ENCODE measurements around the gene PKM.
"Not testable (repeated sequence)": the region's sequence is repeated elsewhere in the genome, so short reads cannot be mapped to it uniquely, and the experiment has no call there.

Gene PKM

DNA sequence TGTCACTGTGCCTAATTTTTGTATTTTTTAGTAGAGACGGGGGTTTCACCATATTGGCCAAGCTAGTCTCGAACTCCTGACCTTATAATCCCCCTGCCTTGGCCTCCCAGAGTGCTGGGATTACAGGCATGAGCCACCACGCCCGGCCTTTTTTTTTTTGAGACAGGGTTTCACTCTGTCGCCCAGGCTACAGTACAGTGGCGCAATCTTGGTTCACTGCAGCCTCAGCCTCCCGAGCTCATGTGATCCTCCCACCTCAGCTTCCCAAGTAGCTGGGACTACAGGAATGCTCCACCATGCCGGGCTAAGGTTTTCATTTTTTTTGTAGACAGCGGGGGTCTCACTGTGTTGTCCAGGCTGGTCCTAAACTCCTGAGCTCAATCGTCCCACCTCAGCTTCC lies 59.0 kb downstream of the PKM start:
- H3K36me3 ChIP-seq (ENCODE audit: control insufficient read depth, insufficient read depth, low read length); H3K27ac ChIP-seq (ENCODE audit: insufficient read depth, low read length, poor library complexity, severe bottlenecking); H3K4me1 ChIP-seq (ENCODE audit: control insufficient read depth, insufficient read depth, low read length, poor library complexity, severe bottlenecking); H3K9me3 ChIP-seq (ENCODE audit: control insufficient read depth, low read length); H3K27me3 ChIP-seq (replicated peaks; ENCODE audit: control insufficient read depth, insufficient read depth, low read length, poor library complexity, severe bottlenecking); H3K4me3 ChIP-seq (ENCODE audit: insufficient read depth, low read depth, low read length, poor library complexity, severe bottlenecking); DNase-seq: not testable (repeated sequence)

DNA sequence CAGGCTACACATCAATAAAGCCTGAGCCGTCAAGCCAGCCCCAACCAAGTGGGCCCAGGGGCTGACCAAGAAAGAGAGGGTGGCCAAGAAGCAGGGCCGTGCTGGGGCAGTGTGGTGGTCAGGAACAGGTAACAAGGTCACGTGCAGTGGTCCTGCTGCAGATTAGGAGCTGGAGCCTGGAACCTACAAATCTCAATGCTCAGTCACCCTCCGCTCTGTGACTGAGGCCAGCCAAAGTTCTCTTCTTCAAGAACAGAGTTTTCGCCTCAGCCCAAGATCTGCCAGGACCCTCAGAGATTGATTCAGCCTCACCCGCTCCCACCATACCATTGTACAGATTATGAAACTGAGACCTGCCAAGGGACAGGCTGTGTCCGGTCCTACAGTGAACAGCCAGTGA lies 60.3 kb downstream of the PKM start:
- H3K27ac ChIP-seq (ENCODE audit: insufficient read depth, low read length, poor library complexity, severe bottlenecking): no peak overlapping the region
- H3K4me3 ChIP-seq (ENCODE audit: insufficient read depth, low read depth, low read length, poor library complexity, severe bottlenecking): no peak overlapping the region
- H3K36me3 ChIP-seq (ENCODE audit: control insufficient read depth, insufficient read depth, low read length): no peaks in the 10 kb centered on the region
- H3K4me1 ChIP-seq (ENCODE audit: control insufficient read depth, insufficient read depth, low read length, poor library complexity, severe bottlenecking): peaks cover 5% of the 10 kb centered on the region
- DNase-seq: no peak
- no peaks in the 10 kb centered on the region for H3K9me3 ChIP-seq (ENCODE audit: control insufficient read depth, low read length)
- H3K27me3 ChIP-seq (replicated peaks; ENCODE audit: control insufficient read depth, insufficient read depth, low read length, poor library complexity, severe bottlenecking): no peaks in the 10 kb centered on the region

DNA sequence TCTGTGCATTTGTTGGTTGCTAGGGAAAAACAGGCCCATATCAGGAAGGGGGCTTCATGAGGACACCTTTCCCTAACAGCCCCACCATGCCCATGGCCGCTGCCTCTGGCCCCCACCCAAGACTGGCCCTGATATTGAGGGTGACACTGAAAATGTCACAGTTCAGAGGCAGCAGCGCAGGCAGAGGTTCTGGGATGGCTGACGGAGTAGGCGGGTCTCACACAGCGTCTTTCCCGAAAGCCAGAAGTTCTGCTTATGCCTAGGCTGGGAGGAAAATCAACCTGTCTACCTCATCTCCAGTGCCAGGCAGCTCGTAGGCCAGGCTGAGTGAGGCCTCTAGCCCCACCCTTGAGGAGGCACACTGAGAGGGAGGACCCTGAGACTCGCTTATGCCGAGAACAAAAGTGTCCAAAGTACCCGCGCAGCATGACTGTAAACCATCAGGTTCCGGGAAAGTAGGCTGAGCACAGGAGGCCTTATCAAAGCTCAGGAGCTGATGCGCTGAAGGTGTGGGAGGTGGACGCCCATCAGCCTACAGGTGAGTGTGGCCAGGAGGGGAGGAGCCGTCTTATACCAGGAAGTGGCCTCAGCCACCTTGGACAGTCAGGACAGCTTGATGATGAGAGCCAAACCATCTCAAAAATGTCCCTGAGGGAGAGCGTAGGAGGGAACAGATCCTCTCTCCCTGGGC lies 60.9 kb downstream of the PKM start:
- H3K4me3 ChIP-seq (ENCODE audit: insufficient read depth, low read depth, low read length, poor library complexity, severe bottlenecking): no peak overlapping the region
- no peaks in the 10 kb centered on the region for H3K36me3 ChIP-seq (ENCODE audit: control insufficient read depth, insufficient read depth, low read length)
- H3K27ac ChIP-seq (ENCODE audit: insufficient read depth, low read length, poor library complexity, severe bottlenecking): no peak overlapping the region
- H3K4me1 ChIP-seq (ENCODE audit: control insufficient read depth, insufficient read depth, low read length, poor library complexity, severe bottlenecking): peaks cover 5% of the 10 kb centered on the region
- no peak for DNase-seq
- no peaks in the 10 kb centered on the region for H3K9me3 ChIP-seq (ENCODE audit: control insufficient read depth, low read length)
- no peaks in the 10 kb centered on the region for H3K27me3 ChIP-seq (replicated peaks; ENCODE audit: control insufficient read depth, insufficient read depth, low read length, poor library complexity, severe bottlenecking)

DNA sequence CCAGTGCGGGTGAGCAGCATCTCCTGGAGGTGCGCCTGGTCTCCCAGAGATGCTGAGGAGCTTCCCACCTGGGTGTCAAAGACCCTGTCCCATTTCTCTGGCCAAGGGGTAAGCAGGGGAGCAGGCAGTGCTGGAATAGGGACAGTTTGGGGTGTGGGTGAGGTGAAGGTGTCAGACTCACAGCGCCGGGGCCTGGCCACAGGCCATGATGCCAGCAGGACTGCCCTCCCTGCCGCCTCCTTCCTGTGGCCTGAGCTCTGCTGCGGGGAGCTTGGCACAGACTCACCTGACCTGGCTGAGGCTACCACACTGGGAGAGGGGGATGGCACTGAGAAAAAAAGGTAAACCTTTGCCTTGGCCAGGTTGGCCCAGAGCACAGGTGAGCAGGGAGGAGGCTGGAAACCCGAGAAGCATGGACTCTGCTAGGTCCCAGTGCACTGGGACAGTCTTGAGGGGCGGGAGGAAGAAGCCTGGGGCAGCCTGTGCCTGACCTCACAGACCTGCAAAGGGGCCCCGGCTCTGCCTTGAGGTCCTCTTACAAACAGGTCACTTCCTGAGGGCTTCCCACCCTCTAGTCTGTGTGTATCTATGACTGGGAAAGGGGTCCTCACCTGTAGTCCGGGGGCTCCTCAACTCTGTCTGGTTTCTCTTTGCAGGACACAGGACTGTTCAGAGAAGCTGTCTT lies 61.6 kb downstream of the PKM start:
- Histone ChIP-seq H3K9me3 (ENCODE audit: control insufficient read depth, low read length) (no peaks in the 10 kb centered on the region), H3K4me1 (ENCODE audit: control insufficient read depth, insufficient read depth, low read length, poor library complexity, severe bottlenecking) (peaks cover 5% of the 10 kb centered on the region), H3K27me3 (replicated peaks; ENCODE audit: control insufficient read depth, insufficient read depth, low read length, poor library complexity, severe bottlenecking) (no peaks in the 10 kb centered on the region), H3K4me3 (ENCODE audit: insufficient read depth, low read depth, low read length, poor library complexity, severe bottlenecking) (no peak overlapping the region), H3K27ac (ENCODE audit: insufficient read depth, low read length, poor library complexity, severe bottlenecking) (no peak overlapping the region), H3K36me3 (ENCODE audit: control insufficient read depth, insufficient read depth, low read length) (no peaks in the 10 kb centered on the region)
- no peak for DNase-seq

DNA sequence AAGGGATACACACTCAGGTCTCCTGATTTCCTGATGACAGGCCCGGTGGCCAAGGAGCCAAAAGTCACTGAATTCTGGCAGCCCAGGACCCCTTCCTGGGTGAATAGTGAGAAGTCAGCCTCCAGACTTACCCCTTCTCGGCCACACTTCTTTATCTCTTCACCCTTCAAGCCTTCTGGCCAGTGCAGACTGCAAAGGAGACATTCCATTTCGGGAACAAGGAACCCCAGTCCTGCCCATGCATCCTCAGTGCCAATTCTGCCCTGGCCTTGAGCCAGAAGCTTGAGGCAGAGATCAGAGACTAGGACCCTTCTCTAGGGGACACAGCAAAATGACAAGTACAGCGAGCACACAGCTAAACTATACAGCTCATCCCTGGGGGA lies 62.2 kb downstream of the PKM start:
- H3K27ac ChIP-seq (ENCODE audit: insufficient read depth, low read length, poor library complexity, severe bottlenecking): no peak overlapping the region

DNA sequence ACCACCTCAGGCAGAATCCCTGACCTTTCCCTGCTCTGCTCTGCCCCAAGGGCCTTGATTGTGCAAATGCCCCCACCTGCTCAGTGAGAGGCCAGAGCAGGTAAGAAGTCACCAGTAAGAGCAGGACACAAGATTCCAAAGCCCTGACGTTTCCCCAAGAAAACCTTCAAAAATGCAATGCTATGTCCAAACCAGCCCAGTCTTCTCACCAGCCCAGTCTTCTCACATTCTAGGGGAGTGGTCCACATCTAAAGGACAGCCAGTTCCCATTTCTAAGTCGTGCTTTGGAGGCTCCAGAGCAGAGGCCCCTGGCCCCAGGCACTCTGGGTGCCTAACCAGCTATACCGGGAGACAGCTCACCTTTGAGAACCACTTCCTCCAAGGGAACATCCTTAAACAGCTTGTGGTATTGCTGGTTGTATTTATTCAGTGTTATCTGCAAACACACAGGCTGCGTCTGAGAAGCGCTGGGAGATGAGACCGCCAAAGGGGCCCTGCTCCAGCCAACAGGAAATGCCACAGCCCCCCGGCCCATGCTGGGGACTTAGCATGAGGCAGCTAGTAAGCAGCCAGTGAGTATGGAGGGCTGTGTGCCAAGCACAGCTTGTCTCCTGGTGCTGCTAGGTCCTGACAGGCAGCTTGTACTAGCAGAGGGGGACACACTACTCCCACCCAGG lies 62.7 kb downstream of the PKM start:
- Histone ChIP-seq H3K4me1 (ENCODE audit: control insufficient read depth, insufficient read depth, low read length, poor library complexity, severe bottlenecking) (peaks cover 5% of the 10 kb centered on the region), H3K27ac (ENCODE audit: insufficient read depth, low read length, poor library complexity, severe bottlenecking) (no peak overlapping the region), H3K4me3 (ENCODE audit: insufficient read depth, low read depth, low read length, poor library complexity, severe bottlenecking) (no peak overlapping the region), H3K27me3 (replicated peaks; ENCODE audit: control insufficient read depth, insufficient read depth, low read length, poor library complexity, severe bottlenecking) (no peaks in the 10 kb centered on the region), H3K36me3 (ENCODE audit: control insufficient read depth, insufficient read depth, low read length) (no peaks in the 10 kb centered on the region), H3K9me3 (ENCODE audit: control insufficient read depth, low read length) (no peaks in the 10 kb centered on the region)
- DNase-seq: no peak

More for the DNA sequence above, 62.2 kb downstream of the PKM start:
- DNase-seq: no peak
- Histone ChIP-seq H3K36me3 (ENCODE audit: control insufficient read depth, insufficient read depth, low read length) (no peaks in the 10 kb centered on the region), H3K4me3 (ENCODE audit: insufficient read depth, low read depth, low read length, poor library complexity, severe bottlenecking) (no peak overlapping the region), H3K27me3 (replicated peaks; ENCODE audit: control insufficient read depth, insufficient read depth, low read length, poor library complexity, severe bottlenecking) (no peaks in the 10 kb centered on the region), H3K4me1 (ENCODE audit: control insufficient read depth, insufficient read depth, low read length, poor library complexity, severe bottlenecking) (peaks cover 5% of the 10 kb centered on the region), H3K9me3 (ENCODE audit: control insufficient read depth, low read length) (no peaks in the 10 kb centered on the region)

DNA sequence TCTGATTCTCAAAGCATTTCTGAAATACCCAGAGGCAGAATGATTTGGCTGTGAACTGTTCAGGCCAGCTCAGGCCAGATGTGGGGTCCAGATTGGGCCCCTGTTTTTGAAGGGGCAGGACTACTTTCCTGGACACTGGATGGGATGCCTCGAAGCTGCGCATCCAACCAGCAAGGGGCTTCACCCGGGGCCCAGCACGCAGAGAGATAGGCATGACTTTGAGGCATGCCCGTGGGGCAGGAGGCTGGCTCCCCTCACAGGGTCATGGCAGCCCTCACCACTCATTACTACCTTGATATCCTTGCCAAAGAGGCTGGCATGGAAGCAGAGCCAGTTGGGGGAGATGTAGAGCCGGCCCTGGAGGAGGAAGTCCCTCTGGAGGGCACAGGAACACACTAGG lies 63.5 kb downstream of the PKM start:
- peaks cover 5% of the 10 kb centered on the region for H3K4me1 ChIP-seq (ENCODE audit: control insufficient read depth, insufficient read depth, low read length, poor library complexity, severe bottlenecking)
- H3K4me3 ChIP-seq (ENCODE audit: insufficient read depth, low read depth, low read length, poor library complexity, severe bottlenecking): no peak overlapping the region
- DNase-seq: no peak
- H3K36me3 ChIP-seq (ENCODE audit: control insufficient read depth, insufficient read depth, low read length): no peaks in the 10 kb centered on the region
- H3K27ac ChIP-seq (ENCODE audit: insufficient read depth, low read length, poor library complexity, severe bottlenecking): no peak overlapping the region
- H3K9me3 ChIP-seq (ENCODE audit: control insufficient read depth, low read length): no peaks in the 10 kb centered on the region
- H3K27me3 ChIP-seq (replicated peaks; ENCODE audit: control insufficient read depth, insufficient read depth, low read length, poor library complexity, severe bottlenecking): no peaks in the 10 kb centered on the region

DNA sequence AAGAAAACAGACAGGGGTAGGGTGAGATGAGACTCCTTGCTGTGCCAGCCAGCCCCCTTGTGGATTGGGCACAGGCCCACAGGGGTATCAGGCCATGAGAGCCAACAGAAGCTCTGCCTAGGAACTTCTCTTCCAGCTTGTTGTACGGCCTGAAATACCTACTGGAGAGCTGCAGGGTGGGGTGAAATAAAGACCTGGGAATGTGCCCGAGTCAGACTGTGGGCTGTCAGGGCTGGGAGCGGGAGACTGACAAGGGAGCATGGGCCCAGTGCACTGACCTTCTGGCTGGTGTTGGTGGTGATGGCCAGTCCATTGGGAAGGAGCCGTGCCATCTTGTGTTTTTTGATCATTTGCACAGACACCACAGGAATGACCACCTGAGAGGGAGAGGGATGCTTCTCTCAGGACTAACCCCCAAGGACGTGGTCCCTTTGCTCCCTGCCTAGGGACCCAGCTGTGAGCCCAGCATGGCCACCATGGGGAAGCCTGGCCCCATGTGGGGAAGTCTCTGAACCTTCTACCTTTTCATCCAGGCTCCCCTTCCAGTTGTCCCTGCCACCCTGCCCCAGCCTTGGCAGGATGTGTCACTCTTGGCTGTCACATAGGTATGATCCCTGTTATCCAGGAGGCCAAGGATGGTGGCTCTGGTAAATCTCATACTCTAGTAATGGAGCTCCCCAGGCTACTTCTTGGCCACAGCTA lies 64.1 kb downstream of the PKM start:
- no peaks in the 10 kb centered on the region for H3K9me3 ChIP-seq (ENCODE audit: control insufficient read depth, low read length)
- no peak overlapping the region for H3K4me3 ChIP-seq (ENCODE audit: insufficient read depth, low read depth, low read length, poor library complexity, severe bottlenecking)
- DNase-seq: no peak
- no peaks in the 10 kb centered on the region for H3K27me3 ChIP-seq (replicated peaks; ENCODE audit: control insufficient read depth, insufficient read depth, low read length, poor library complexity, severe bottlenecking)
- H3K4me1 ChIP-seq (ENCODE audit: control insufficient read depth, insufficient read depth, low read length, poor library complexity, severe bottlenecking): peaks cover 5% of the 10 kb centered on the region
- no peaks in the 10 kb centered on the region for H3K36me3 ChIP-seq (ENCODE audit: control insufficient read depth, insufficient read depth, low read length)
- no peak overlapping the region for H3K27ac ChIP-seq (ENCODE audit: insufficient read depth, low read length, poor library complexity, severe bottlenecking)

DNA sequence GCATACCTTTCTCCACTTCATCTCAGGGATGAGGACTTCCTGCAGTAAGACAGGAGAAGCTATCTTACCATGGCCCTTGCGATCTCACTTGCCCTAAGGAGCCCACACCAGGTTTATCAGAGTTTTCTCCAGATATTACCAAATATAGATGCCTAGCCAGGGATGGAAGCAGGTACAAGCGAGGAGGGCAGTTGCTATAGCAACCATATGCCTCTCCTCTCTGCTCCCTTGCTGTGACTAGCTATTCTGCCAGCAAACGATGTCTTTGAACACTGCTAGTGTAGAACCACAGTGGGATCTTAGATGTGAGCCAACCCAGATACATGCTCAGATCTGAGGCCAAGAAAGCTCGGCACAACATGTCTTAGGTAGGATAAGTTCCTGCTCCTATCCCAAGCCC lies 67.3 kb downstream of the PKM start:
- no peaks in the 10 kb centered on the region for H3K9me3 ChIP-seq (ENCODE audit: control insufficient read depth, low read length)
- no peak for DNase-seq
- H3K36me3 ChIP-seq (ENCODE audit: control insufficient read depth, insufficient read depth, low read length): no peaks in the 10 kb centered on the region
- no peak overlapping the region for H3K4me3 ChIP-seq (ENCODE audit: insufficient read depth, low read depth, low read length, poor library complexity, severe bottlenecking)
- H3K4me1 ChIP-seq (ENCODE audit: control insufficient read depth, insufficient read depth, low read length, poor library complexity, severe bottlenecking): peaks cover 5% of the 10 kb centered on the region
- no peaks in the 10 kb centered on the region for H3K27me3 ChIP-seq (replicated peaks; ENCODE audit: control insufficient read depth, insufficient read depth, low read length, poor library complexity, severe bottlenecking)
- H3K27ac ChIP-seq (ENCODE audit: insufficient read depth, low read length, poor library complexity, severe bottlenecking): no peak overlapping the region

DNA sequence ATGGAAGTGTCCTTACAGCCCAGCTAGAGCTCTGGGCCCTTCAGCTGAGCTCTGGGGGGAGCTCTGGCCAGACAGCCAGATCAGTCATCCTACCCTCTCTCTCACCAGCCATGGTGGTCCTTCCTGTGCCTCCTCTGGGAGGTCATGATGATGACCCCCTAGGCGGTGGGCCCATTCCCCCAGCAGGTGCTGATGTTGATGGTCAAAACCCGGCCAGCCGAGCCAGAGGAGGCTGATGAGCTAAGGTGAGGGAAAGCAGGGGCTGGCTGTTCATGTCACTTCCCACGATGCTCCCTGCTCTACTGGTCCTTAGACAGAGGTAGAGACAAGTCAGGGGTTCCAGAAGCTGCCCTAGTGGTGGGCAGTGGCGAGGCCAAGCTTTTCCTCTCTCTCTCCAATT lies 68.4 kb downstream of the PKM start:
- Histone ChIP-seq H3K27me3 (replicated peaks; ENCODE audit: control insufficient read depth, insufficient read depth, low read length, poor library complexity, severe bottlenecking) (no peaks in the 10 kb centered on the region), H3K27ac (ENCODE audit: insufficient read depth, low read length, poor library complexity, severe bottlenecking) (no peak overlapping the region), H3K4me3 (ENCODE audit: insufficient read depth, low read depth, low read length, poor library complexity, severe bottlenecking) (no peak overlapping the region), H3K36me3 (ENCODE audit: control insufficient read depth, insufficient read depth, low read length) (no peaks in the 10 kb centered on the region), H3K9me3 (ENCODE audit: control insufficient read depth, low read length) (no peaks in the 10 kb centered on the region), H3K4me1 (ENCODE audit: control insufficient read depth, insufficient read depth, low read length, poor library complexity, severe bottlenecking) (no peaks in the 10 kb centered on the region)
- DNase-seq: no peak
